H1 (cell line): ENCODE measurements around the gene TNRC6A.

Experiments
- CTCF ChIP-seq, 3 experiments: IDR thresholded peaks; 1 replicate in 2 of 3; 2 replicates in 1 of 3; pipeline versions ENCODE4 v1.5.1 to v1.6.1; 2011; ENCODE audit warnings: low read length in 3 of 3, mild to moderate bottlenecking in 3 of 3, inconsistent platforms in 2 of 3, low read depth in 1 of 3, moderate library complexity in 1 of 3; ENCODE audit not compliant: insufficient read depth in 1 of 3; ENCODE audit errors: control extremely low read depth in 1 of 3
- EP300 ChIP-seq, 2 experiments: IDR thresholded peaks; 1 replicate in 1 of 2; 2 replicates in 1 of 2; pipeline ENCODE4 v1.6.1; 2011 to 2012; ENCODE audit warnings: low read depth in 2 of 2, low read length in 2 of 2, mild to moderate bottlenecking in 2 of 2, borderline replicate concordance in 1 of 2, inconsistent platforms in 1 of 2, moderate library complexity in 1 of 2
- HDAC6 ChIP-seq: IDR thresholded peaks from one replicate; pipeline ENCODE4 v1.7.1; 2012; ENCODE audit warnings: low read depth, mild to moderate bottlenecking, inconsistent platforms, low read length, moderate library complexity
- RFX5 ChIP-seq: IDR thresholded peaks from 2 replicates; pipeline ENCODE4 v1.6.1; 2011; ENCODE audit warnings: low read depth, low read length, improper control_type of control experiment, borderline replicate concordance
- RXRA ChIP-seq: IDR thresholded peaks from 2 replicates; pipeline ENCODE4 v1.6.1; 2011; ENCODE audit warnings: low read depth, mild to moderate bottlenecking, low read length, moderate library complexity; ENCODE audit not compliant: insufficient read depth
- SUZ12 ChIP-seq: fragments of 200-600 bp; sonication (generic); IDR thresholded peaks from 2 replicates; pipeline ENCODE4 v1.6.1; 2012; ENCODE audit warnings: mild to moderate bottlenecking, inconsistent platforms, low read length, moderate library complexity, mixed read lengths
- TAF1 ChIP-seq: IDR thresholded peaks from 2 replicates; pipeline ENCODE4 v1.6.1; 2011; ENCODE audit warnings: mild to moderate bottlenecking, low read depth, low read length
- TEAD4 ChIP-seq: IDR thresholded peaks from 2 replicates; pipeline ENCODE4 v1.6.1; 2012; ENCODE audit warnings: low read depth, low read length, inconsistent platforms, mixed read lengths
- ZNF274 ChIP-seq: IDR thresholded peaks from 2 replicates; pipeline ENCODE4 v1.7.0; 2012; ENCODE audit warnings: low read length, borderline replicate concordance; ENCODE audit errors: extremely low read depth

GRCh38 chr16:24801761-24802302 is 72.4 kb downstream of the TNRC6A start:
- TF ChIP-seq CTCF (IDR thresholded peaks at IDR 0.05; ENCODE audit: control extremely low read depth in 1 of 3, insufficient read depth in 1 of 3, low read depth in 1 of 3, low read length in 3 of 3) (no peak), RXRA (no peak), TAF1 (no peak), RFX5 (no peak), ZNF274 (no peak), HDAC6 (no peak), EP300 (IDR thresholded peaks at IDR 0.05; ENCODE audit: borderline replicate concordance in 1 of 2, low read depth in 2 of 2, low read length in 2 of 2) (no peak), SUZ12 (no peak), TEAD4 (no peak)
